HepG2 (cell line): ENCODE data around the gene LDHAL6B. TPM values are rescaled to one million over a fixed set of nuclear protein-coding genes. Genes with fewer than 3 reads are reported as not detected.

Experiments used
- ASH2L ChIP-seq: fragments of 300-600, 200-600 bp; sonication (generic); IDR thresholded peaks from 2 replicates; pipeline ENCODE4 v1.7.0; 2017; ENCODE audit warnings: low read depth, mild to moderate bottlenecking, moderate library complexity, mixed read lengths, low read length; ENCODE audit not compliant: insufficient read length
- ATF2 ChIP-seq: sonication (generic); formaldehyde crosslinking; IDR thresholded peaks from 2 replicates; pipeline ENCODE4 v1.4.0; 2020; ENCODE audit warnings: missing genetic modification reagents
- BCLAF1 ChIP-seq: fragments of 450-650 bp; IDR thresholded peaks from 2 replicates; pipeline ENCODE4 v1.6.1; 2017; ENCODE audit warnings: mild to moderate bottlenecking
- BHLHE40 ChIP-seq: IDR thresholded peaks from 2 replicates; pipeline ENCODE4 v1.6.1; 2011; ENCODE audit warnings: low read length, improper control_type of control experiment
- CHCHD3 ChIP-seq: sonication (generic); formaldehyde crosslinking; IDR thresholded peaks from 2 replicates; pipeline ENCODE4 v1.8.0; 2022; ENCODE audit warnings: mild to moderate bottlenecking, missing genetic modification reagents, moderate library complexity
- HMGXB3 ChIP-seq: sonication (generic); formaldehyde crosslinking; IDR thresholded peaks from 2 replicates; pipeline ENCODE4 v1.4.0; 2020; ENCODE audit warnings: missing genetic modification reagents, borderline replicate concordance
- HOXA9 ChIP-seq: sonication (generic); formaldehyde crosslinking; IDR thresholded peaks from 2 replicates; pipeline ENCODE4 v1.8.1; 2022; ENCODE audit warnings: missing genetic modification reagents, mild to moderate bottlenecking, moderate library complexity, borderline replicate concordance
- KDM6A ChIP-seq: IDR thresholded peaks from 2 replicates; pipeline ENCODE4 v1.6.1; 2016; ENCODE audit warnings: low read depth
- KLF11 ChIP-seq: IDR thresholded peaks from 2 replicates; pipeline ENCODE4 v1.6.1; 2016; ENCODE audit warnings: missing compliant biosample characterization
- KMT2B ChIP-seq: IDR thresholded peaks from 2 replicates; pipeline ENCODE4 v1.6.1; 2016; ENCODE audit warnings: missing genetic modification reagents, missing compliant biosample characterization
- MATR3 ChIP-seq: sonication (generic); formaldehyde crosslinking; IDR thresholded peaks from 2 replicates; pipeline ENCODE4 v1.4.0; 2020; ENCODE audit warnings: missing genetic modification reagents
- MLLT10 ChIP-seq: sonication (generic); formaldehyde crosslinking; IDR thresholded peaks from 2 replicates; pipeline ENCODE4 v1.4.0; 2020; ENCODE audit warnings: missing genetic modification reagents
- NR2C2 ChIP-seq: sonication (generic); formaldehyde crosslinking; IDR thresholded peaks from 2 replicates; pipeline ENCODE4 v1.4.0; 2020; ENCODE audit warnings: missing genetic modification reagents, mild to moderate bottlenecking, moderate library complexity, borderline replicate concordance
- PCBP2 ChIP-seq: fragments of 200-400 bp; formaldehyde crosslinking; optimal IDR thresholded peaks from 2 replicates; pipeline ENCODE3; 2018; ENCODE audit warnings: low read length, low read depth; ENCODE audit not compliant: poor library complexity, severe bottlenecking
- SALL1 ChIP-seq: sonication (generic); formaldehyde crosslinking; IDR thresholded peaks from 2 replicates; pipeline ENCODE4 v1.8.0; 2022; ENCODE audit warnings: mild to moderate bottlenecking, missing genetic modification reagents
- ZC3H4 ChIP-seq: sonication (generic); formaldehyde crosslinking; IDR thresholded peaks from 2 replicates; pipeline ENCODE4 v1.4.0; 2020; ENCODE audit warnings: missing genetic modification reagents, borderline replicate concordance
- ZNF160 ChIP-seq: sonication (generic); formaldehyde crosslinking; IDR thresholded peaks from 2 replicates; pipeline ENCODE4 v1.8.0; 2022; ENCODE audit warnings: mild to moderate bottlenecking, inconsistent platforms, missing genetic modification reagents
- ZNF264 ChIP-seq: sonication (generic); formaldehyde crosslinking; IDR thresholded peaks from 2 replicates; pipeline ENCODE4 v1.4.0; 2020; ENCODE audit warnings: missing genetic modification reagents
- ZNF335 ChIP-seq: sonication (generic); formaldehyde crosslinking; IDR thresholded peaks from 2 replicates; pipeline ENCODE4 v1.4.0; 2020; ENCODE audit warnings: missing genetic modification reagents
- ZNF44 ChIP-seq: sonication (generic); formaldehyde crosslinking; IDR thresholded peaks from 2 replicates; pipeline ENCODE4 v1.5.1; 2020; ENCODE audit warnings: mild to moderate bottlenecking, missing genetic modification reagents
- ZNF589 ChIP-seq: sonication (generic); formaldehyde crosslinking; conservative IDR thresholded peaks from 2 replicates; pipeline ENCODE4 v1.8.0; 2022; ENCODE audit warnings: mild to moderate bottlenecking, moderate library complexity, missing genetic modification reagents
- polyA plus RNA-seq, 8 experiments: library from polyadenylated mRNA; depleted of rRNA in 3 of 8; stranded (reverse) in 7 of 8; unstranded in 1 of 8; fragments of >200 nt; fragmentation: Illumina TruSeq in 4 of 8; extraction: Trizol in 4 of 8; gene quantifications; 2 replicates each; pipeline versions ENCODE4 v1.2.1 to v1.2.3, GENCODE V29; 2011 to 2016; ENCODE audit warnings: low read depth in 4 of 8, missing spikeins in 1 of 8, mixed read lengths in 1 of 8; ENCODE audit not compliant: insufficient read depth in 1 of 8
- total RNA-seq, 5 experiments: library from RNA; depleted of rRNA; stranded (reverse); fragments of >200 nt; fragmentation: Illumina TruSeq; extraction: Trizol; gene quantifications; 2 replicates each; pipeline ENCODE4 v1.2.3, GENCODE V29; 2016; ENCODE audit warnings: low read depth in 1 of 5

LDHAL6B gene
- total and polyA plus RNA-seq, 2 of the 13 experiments (the other 11 are each of a cell fraction or from before 2014, with no cell fraction given): not detected

- TF ChIP-seq BCLAF1 (no peak), ZNF44 (CRISPR knock-in tag) (no peak), ASH2L (no peak), BHLHE40 (no peak), ZNF335 (CRISPR knock-in tag) (no peak), PCBP2 (no peak), ZC3H4 (CRISPR knock-in tag) (no peak), KLF11 (no peak), MLLT10 (CRISPR knock-in tag) (no peak), ZNF589 (no peak), NR2C2 (CRISPR knock-in tag) (no peak), HOXA9 (CRISPR knock-in tag) (no peak), HMGXB3 (CRISPR knock-in tag) (no peak), ZNF264 (CRISPR knock-in tag) (no peak), ATF2 (peak; percentile 80; the same call in 1 of the 2 replicates), KMT2B (CRISPR knock-in tag) (0 out of 2 replicates have a peak, but pooled peaks have one; percentile 23), CHCHD3 (CRISPR knock-in tag) (no peak), SALL1 (CRISPR knock-in tag) (peak; percentile 97), KDM6A (no peak), MATR3 (CRISPR knock-in tag) (no peak), ZNF160 (no peak)
These were observed 49.2 kb downstream of the LDHAL6B start (continued) for GRCh38 chr15:59255680-59256336.
